GM12874 (cell line): ENCODE measurements around the gene PRKAR1B.

ENCODE experiments used
- TF ChIP-seq, protein P1 (sequence below): IDR thresholded peaks from 2 replicates; pipeline ENCODE4 v1.5.1; 2011; ENCODE audit warnings: low read depth, mild to moderate bottlenecking, control low read depth, low read length, moderate library complexity; ENCODE audit not compliant: insufficient read depth

Gene PRKAR1B

DNA sequence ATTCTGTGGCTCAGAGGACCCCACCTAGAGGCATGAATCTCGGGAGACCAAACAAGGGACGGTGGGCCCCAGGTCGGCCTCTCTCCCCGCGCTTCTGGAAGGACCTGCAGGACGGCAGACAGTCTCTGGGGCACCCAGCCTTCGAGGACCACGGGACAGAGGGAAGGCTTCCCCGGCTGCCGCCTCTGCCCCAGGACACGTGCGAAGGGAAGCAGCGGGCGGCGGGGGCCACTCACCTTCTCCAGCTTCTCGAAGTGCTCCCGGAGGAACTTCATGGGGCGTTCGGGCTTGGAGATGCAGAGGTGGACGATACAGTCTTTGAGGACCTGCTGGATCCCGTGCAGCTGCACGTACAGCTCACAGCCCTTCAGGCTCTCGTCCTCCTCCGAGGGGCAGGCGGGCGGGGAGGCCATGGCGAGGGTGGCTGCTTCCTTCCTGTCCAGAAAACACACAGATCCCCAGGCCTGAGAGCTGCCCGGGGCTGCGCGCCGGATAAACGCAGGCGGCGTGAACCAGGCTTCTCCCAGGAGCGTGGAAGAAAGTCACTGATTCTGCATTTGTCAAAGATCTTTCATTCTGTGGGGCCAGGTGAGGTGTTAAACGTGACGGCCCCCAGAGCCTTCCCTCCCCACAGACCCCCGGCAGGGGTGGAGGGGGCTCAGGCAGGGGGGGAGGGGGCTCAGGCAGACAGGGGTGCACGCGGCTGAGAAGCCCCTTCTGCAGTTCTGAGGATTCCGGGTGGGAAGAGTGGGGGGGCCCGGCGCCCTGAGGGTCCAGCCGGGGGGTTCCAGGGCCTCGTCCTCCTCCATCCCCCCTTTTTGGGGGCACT, 15.8 kb downstream of the PRKAR1B start:
- TF ChIP-seq, protein P1, sequence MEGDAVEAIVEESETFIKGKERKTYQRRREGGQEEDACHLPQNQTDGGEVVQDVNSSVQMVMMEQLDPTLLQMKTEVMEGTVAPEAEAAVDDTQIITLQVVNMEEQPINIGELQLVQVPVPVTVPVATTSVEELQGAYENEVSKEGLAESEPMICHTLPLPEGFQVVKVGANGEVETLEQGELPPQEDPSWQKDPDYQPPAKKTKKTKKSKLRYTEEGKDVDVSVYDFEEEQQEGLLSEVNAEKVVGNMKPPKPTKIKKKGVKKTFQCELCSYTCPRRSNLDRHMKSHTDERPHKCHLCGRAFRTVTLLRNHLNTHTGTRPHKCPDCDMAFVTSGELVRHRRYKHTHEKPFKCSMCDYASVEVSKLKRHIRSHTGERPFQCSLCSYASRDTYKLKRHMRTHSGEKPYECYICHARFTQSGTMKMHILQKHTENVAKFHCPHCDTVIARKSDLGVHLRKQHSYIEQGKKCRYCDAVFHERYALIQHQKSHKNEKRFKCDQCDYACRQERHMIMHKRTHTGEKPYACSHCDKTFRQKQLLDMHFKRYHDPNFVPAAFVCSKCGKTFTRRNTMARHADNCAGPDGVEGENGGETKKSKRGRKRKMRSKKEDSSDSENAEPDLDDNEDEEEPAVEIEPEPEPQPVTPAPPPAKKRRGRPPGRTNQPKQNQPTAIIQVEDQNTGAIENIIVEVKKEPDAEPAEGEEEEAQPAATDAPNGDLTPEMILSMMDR, result no peak

DNA sequence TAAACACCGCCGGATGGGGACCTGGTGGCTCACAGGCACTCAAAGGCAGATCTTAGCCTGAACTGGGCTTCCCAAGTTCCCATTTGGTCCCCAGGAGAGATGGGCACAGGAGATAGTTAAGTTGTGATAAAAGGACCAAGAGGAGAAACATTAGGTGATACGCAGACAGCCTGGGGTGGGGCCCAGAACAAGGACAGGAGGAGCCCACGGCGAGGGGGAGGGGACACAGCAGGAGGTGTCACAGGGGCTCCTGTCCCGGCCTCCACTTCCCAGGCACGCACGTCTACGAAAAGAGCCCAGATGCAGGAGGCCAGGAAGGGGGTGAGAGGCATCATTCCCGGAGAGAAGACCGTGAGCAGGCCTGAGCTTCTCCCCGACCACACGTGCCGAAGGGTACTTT, 16.9 kb downstream of the PRKAR1B start:
- TF ChIP-seq, protein P1, result no peak

GRCh38 chr7:707296-708000, 19.6 kb downstream of the PRKAR1B start:
- TF ChIP-seq, protein P1, result no peak

DNA sequence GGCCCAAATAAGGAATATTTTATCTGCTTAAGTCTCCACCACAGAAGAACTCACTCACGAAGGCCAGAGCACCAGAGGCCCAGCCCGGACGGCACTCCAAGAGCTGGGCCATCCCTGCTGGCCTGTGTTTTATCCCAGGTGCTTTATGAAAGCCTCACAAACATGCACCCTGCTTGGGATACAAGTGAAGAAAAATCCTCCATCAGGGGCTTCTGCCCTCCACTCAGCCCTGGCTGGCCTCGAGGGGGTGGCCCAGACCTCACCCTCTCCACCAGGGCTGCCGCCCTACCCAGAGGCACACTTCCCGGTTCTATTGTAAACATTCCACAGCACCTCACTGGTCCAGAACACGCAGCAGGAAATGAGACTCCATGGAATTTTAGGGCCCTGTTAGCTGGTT, 20.4 kb downstream of the PRKAR1B start:
- TF ChIP-seq, protein P1, result no peak

DNA sequence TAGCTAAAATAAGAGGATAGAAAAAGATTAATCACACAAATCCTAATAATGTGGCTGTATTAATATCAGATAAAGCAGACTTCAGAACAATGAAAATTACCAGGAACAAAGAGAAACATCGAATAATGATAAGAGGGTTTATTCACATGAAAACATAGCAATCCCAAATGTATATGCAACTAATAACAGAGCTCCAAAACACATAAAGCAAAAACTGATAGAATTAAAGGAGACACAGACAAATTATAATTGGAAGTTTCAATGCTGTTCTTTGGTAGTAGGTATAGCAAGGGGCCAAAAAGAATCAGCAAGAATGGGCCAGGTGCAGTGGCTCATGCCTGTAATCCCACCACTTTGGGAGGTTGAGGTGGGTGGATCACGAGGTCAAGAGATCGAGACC, 24.0 kb downstream of the PRKAR1B start:
- TF ChIP-seq, protein P1, result no peak

DNA sequence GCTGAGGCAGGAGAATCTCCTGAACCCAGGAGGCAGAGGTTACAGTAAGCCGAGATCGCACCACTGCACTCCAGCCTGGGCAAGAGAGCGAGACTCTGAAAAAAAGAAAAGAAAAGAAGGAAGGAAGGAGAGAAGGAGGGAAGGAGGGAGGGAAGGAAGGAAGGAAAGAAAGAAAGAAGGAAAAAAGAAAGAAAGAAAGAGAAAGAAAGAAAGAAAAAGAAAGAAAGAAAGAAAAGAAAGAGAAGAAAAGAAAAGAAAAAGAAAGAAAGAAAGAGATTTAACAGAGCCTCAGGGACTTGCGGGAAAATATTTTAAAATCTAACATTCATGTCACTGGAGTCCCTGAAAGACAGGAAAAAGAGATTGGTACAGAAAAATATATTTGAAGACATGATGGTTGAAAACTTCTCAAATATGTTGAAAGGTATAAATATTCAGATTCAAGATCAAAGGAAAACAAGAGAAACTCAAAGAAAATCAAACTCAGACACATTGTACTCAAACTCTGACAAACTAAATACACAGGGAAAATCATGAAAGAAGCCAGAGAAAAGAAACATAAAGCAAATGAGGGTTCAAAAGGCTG, 25.9 kb downstream of the PRKAR1B start:
- TF ChIP-seq, protein P1, result no peak

DNA sequence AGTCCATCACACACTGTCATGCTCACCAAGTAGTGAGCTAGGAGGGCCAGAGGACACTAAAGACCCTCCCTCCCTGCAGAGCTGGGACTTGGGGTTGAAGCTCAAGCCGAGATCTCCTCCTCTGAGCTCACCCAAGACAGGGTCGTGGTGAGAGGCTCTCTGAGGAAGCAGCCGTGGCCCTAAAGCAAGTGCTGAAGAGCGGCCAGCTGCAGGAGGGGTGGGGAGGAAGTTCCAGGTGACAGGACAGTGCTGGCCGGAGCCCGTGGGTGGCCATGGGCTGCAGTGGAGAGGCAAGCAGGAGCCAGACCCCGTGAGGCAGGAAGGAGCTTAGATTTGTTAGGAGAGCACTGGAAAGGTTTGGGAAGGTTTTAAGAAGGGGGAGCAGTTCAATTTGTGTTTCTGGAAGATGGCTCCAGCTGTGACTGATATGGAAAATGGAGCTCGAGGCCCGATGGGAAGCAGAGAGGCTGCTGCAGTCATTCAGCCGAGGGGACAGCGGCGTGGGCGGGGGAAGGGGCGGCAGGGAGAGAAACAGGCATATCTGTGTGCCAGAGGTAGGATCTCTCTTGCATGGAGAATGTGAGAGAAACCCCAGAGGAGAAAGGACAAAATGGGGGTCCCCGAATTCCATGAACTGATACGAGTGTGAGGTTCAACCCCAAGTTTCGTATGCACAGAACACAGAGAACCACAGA, 27.5 kb downstream of the PRKAR1B start:
- TF ChIP-seq, protein P1, result no peak
